HAP-1 (cell line): ENCODE measurements around the gene CCDC200.
"Not testable (repeated sequence)": the region's sequence is repeated elsewhere in the genome, so short reads cannot be mapped to it uniquely, and the experiment has no call there.

Experiments used
- DNase-seq, 2 experiments: peaks; one replicate each; pipeline ENCODE4 v3.0.0-alpha.2; 2016 to 2020; ENCODE audit warnings: low spot score in 2 of 2
- H3K27me3 ChIP-seq: fragments of 250-450 bp; sonication (Bioruptor Pico); 2 replicates; pipeline ENCODE4 v1.5.1; 2020; ENCODE audit warnings: low read depth, mild to moderate bottlenecking, moderate library complexity
- H3K36me3 ChIP-seq: fragments of 250-450 bp; sonication (Bioruptor Pico); replicated peaks from 2 replicates; pipeline ENCODE4 v1.5.1; 2020; ENCODE audit warnings: mild to moderate bottlenecking
- H3K4me1 ChIP-seq: fragments of 250-450 bp; sonication (Bioruptor Pico); 2 replicates; pipeline ENCODE4 v1.5.1; 2020; ENCODE audit warnings: mild to moderate bottlenecking
- H3K4me3 ChIP-seq: fragments of 250-450 bp; sonication (Bioruptor Pico); 2 replicates; pipeline ENCODE4 v1.5.1; 2020; ENCODE audit warnings: mild to moderate bottlenecking, moderate library complexity
- H3K9me3 ChIP-seq: fragments of 250-450 bp; sonication (Bioruptor Pico); 2 replicates; pipeline ENCODE4 v1.5.1; 2020; ENCODE audit warnings: mild to moderate bottlenecking, moderate library complexity
- in situ Hi-C: fragments of 300-500 bp; cut with MboI; formaldehyde crosslinking; loops from 3 replicates; pipeline ENCODE4 v1.14.3; 2020; ENCODE audit warnings: low sequenced_read_pairs, inconsistent platforms, mixed read lengths

CCDC200 gene

DNA sequence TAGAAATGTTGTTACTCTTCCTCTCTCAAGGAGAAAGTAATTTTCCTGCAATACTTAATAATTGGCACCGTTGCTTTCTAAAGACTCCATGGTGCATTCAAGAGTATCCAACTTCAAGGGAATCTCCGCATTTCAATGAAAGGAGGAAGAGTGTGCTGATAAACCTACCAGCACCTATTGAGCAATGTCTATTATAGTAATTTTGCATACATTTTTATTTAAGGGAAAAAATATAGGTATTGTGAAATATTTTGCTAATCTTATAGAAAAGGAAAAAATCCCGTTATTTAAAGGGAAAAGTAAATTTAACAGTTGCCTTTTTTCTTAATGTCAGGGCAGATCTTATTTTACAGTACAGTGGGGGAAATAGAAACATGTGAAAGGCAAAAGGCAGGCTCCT is 17.8 kb downstream of the CCDC200 start:
- H3K9me3 ChIP-seq = no peaks in the 10 kb centered on the region
- no peak overlapping the region for H3K4me3 ChIP-seq
- no peak for DNase-seq
- no peaks in the 10 kb centered on the region for H3K27me3 ChIP-seq
- H3K36me3 ChIP-seq = no peaks in the 10 kb centered on the region
- in situ Hi-C loops = no loop called here
- H3K4me1 ChIP-seq = peaks cover 17% of the 10 kb centered on the region

DNA sequence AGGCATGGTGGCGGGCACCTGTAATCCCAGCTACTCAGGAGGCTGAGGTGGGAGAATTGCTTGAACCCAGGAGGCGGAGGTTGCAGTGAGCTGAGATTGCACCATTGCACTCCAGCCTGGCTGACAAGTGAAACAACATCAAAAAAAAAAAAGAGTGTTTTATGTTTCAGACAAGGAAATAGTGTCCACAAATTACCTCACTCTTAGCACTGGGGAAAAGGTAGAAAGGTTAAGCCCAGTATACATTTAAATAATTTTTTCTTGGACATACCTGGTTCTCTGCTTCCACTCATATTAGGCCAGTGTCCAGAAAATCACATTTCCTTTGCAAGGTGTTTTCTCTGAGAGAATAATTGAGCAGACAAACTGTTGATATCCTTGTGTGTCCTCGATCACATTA is 25.4 kb downstream of the CCDC200 start:
- in situ Hi-C loops, H3K4me3 ChIP-seq, DNase-seq, H3K4me1 ChIP-seq, H3K9me3 ChIP-seq, H3K27me3 ChIP-seq: not testable (repeated sequence)
- peaks cover 46% of the 10 kb centered on the region for H3K36me3 ChIP-seq

DNA sequence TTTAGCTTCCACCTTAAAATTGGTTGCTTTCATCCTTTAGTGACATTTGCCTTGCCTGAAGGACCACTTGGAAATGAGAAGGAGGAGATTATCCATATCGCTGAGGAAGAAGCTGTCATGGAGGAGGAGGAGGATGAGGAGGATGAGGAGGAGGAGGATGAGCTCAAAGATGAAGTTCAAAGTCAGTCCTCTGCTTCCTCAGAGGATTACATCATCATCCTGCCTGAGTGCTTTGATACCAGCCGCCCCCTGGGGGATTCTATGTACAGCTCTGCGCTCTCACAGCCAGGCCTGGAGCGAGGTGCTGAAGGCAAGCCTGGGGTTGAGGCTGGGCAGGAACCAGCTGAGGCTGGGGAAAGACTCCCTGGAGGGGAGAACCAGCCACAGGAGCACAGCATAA is 28.3 kb downstream of the CCDC200 start:
- Histone ChIP-seq H3K4me3 (no peak overlapping the region), H3K9me3 (no peaks in the 10 kb centered on the region), H3K4me1 (no peaks in the 10 kb centered on the region), H3K36me3 (peaks cover 63% of the 10 kb centered on the region), H3K27me3 (no peaks in the 10 kb centered on the region)
- no peak for DNase-seq
- in situ Hi-C loops = no loop called here

DNA sequence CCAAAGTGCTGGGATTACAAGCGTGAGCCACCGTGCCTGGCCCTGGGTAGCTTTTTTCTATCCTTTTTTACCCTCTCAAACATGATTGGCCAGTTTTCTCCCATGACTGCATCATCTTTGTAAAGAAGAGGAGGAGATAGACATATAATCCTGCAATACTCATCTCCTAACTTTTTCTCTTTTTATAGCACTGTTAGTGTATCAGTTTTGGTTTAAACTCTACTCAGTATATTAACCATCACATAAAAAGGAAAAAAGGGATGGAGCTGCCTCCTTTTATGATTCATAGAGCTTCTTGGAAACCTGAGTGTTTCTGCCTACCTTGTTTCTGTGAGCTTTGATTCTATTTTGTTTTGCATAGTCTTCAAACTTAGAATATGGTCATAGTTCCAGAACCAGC is 28.8 kb downstream of the CCDC200 start:
- Histone ChIP-seq H3K9me3 (no peaks in the 10 kb centered on the region), H3K36me3 (peaks cover 68% of the 10 kb centered on the region), H3K27me3 (no peaks in the 10 kb centered on the region), H3K4me1 (no peaks in the 10 kb centered on the region), H3K4me3 (no peak overlapping the region)
- no peak for DNase-seq
- in situ Hi-C loops = no loop called here

DNA sequence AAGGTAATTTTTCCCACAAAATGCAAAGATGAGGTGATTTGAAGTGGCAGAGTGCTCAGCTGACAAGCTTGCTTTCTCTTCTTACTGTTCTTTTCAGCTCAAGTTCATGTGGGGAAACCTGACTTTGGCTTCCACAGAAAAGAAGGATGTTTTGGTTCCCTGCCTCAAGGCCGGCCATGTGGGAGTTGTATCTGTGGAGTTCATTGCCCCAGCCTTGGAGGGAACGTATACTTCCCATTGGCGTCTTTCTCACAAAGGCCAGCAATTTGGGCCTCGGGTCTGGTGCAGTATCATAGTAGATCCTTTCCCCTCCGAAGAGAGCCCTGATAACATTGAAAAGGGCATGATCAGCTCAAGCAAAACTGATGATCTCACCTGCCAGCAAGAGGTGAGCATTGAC is 35.2 kb downstream of the CCDC200 start:
- in situ Hi-C loops = no loop called here
- no peak overlapping the region for H3K4me3 ChIP-seq
- H3K9me3 ChIP-seq = no peaks in the 10 kb centered on the region
- no peak for DNase-seq
- H3K27me3 ChIP-seq = no peaks in the 10 kb centered on the region
- peaks cover 78% of the 10 kb centered on the region for H3K36me3 ChIP-seq
- no peaks in the 10 kb centered on the region for H3K4me1 ChIP-seq

DNA sequence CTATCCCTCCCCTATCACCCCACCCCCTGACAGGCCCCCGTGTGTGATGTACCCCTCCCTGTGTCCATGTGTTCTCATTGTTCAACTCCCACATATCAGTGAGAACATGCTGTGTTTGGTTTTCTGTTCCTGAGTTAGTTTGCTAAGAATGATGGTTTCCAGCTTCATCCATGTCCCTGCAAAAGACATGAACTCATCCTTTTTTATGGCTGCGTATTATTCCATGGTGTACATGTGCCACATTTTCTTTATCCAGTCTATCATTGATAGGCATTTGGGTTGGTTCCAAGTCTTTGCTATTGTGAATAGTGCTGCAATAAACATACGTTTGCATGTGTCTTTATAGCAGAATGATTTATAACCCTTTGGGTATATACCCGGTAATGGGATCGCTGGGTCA is 41.8 kb downstream of the CCDC200 start:
- H3K4me1 ChIP-seq, in situ Hi-C loops, H3K27me3 ChIP-seq, DNase-seq, H3K4me3 ChIP-seq, H3K9me3 ChIP-seq: not testable (repeated sequence)
- peaks cover 32% of the 10 kb centered on the region for H3K36me3 ChIP-seq

DNA sequence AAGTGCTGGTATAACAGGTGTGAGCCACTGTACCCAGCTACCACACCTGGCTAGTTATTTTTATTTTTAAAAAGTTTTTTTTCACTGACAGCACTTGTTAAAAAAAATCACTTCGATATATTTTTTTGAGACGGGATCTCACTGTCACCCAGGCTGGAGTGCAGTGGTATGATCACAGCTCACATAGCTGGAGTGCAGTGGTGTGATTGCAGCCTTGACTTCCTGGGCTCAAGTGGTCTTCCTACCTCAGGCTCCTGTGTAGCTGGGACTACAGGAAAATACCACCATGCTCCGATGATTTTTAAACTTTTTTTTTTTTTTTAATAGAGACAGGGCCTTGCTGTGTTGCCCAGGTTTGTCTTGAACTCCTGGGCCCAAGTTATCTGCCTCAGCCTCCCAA is 44.5 kb downstream of the CCDC200 start:
- Histone ChIP-seq H3K36me3 (peaks cover 19% of the 10 kb centered on the region), H3K9me3 (no peaks in the 10 kb centered on the region), H3K4me3 (no peak overlapping the region), H3K4me1 (peaks cover 8% of the 10 kb centered on the region; the same call in 1 of the 2 replicates), H3K27me3 (no peaks in the 10 kb centered on the region)
- in situ Hi-C loops = no loop called here
- no peak for DNase-seq

DNA sequence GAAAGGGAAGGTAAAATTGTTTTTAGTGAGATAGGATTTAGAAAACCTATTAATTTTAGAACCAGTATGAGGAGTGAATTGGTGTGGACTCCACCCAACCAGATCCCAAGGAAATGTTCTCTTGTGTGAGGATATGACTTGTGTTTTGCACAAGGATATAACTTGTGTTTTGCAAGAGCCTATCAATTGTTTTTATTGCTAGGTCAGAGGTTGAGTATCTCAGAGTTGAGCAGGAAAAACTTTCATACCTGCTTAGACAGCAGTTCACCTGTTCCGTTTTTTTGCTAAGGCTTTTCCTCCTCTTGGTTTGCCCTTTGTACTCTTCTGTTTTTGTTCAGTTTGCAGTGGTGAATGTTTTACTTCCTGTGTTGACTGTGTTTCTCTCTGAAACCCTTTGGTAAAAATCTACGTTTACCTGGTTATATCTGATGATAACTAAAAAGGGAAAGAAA is 52.3 kb downstream of the CCDC200 start:
- Histone ChIP-seq H3K27me3 (no peaks in the 10 kb centered on the region), H3K4me1 (peaks cover 16% of the 10 kb centered on the region), H3K4me3 (no peak overlapping the region), H3K9me3 (no peaks in the 10 kb centered on the region), H3K36me3 (peaks cover 32% of the 10 kb centered on the region)
- in situ Hi-C loops = no loop called here
- no peak for DNase-seq

DNA sequence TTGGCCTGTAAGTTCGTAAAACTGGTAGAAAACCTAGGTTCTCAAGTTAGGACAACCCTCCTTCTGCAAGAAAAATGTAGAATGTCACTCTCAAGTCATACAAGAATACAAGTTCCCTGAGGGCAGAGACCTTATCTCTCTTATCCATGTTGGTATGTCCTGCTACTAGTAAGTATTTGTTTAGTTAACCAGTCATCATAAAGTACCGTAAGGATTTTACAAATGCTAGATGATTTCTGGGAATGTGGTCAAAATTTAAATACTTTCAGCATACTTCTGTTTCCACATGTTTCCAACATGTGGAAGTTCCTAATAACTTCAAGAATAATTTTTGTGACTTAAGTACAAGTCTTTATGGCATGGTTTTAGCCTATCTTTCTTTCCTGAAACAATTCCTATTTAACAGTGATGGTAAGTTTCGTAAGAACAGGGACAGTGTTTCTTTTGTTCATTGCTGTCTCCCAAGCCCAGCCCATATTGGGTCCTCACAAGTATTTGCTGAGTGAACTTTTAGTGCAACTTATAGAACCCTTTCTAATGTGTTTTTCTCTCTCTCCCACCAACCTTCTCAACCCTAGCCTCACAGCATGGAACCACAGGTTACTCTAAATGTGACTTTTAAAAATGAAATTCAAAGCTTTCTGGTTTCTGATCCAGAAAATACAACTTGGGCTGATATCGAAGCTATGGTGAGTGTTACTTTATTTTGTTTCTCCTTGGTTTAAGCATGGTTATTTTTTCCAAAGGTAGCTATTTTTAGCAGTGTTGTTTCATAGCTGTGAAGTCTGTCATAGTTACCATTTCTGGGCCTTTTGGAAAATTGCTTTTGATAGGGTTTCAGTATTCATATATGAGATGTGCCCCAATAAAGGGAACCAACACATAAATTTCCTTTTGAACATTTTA is 53.0 kb downstream of the CCDC200 start:
- peaks cover 32% of the 10 kb centered on the region for H3K36me3 ChIP-seq
- in situ Hi-C loops = no loop called here

DNA sequence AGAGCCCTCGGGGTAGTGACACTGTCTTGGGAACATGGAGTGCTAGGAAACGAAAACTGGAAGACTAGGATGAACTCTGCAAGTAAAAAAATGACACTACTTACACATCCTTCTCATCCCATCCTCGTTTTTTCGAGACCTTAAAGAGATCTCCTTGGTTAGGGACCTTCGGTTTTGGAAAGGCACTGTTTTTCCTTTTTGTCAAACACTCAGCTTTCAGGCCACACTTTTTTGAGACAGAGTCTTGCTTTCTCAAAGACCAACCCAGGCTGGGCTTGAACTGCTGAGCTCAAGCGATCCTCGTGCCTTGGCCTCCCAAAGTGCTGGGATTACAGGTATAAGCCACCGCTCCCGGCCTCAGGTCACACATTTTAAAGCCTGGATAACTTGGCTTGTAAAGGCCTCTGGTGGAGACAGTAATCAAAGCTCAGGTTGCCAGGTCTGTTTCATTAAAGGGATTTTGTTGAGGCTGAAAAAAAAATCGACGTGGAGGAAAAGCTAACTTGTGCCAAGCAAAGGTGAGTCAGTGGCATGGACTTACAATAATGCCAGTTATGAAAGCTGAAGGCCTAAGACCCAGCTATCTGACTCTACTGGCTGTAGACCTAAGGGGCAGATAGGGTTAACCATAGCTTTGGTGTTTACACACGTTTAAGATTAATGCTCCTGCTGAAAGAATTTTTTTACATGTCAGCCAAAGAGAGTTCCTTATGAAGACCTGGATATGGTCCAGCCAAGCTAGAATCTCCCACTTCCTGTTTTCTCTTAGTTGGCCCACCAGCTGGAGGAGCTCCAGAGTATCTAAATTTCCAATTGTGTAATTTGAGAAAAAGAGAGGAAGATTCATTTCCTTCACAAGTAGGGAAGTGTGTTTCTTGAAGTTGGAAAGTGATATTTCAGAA is 56.6 kb downstream of the CCDC200 start:
- H3K4me1 ChIP-seq = peaks cover 11% of the 10 kb centered on the region
- H3K4me3 ChIP-seq = peak overlapping the region; percentile 64
- in situ Hi-C loops = no loop called here
- H3K36me3 ChIP-seq = peaks cover 12% of the 10 kb centered on the region
- no peaks in the 10 kb centered on the region for H3K27me3 ChIP-seq
- DNase-seq = peak; percentile 25 to 53
- H3K9me3 ChIP-seq = no peaks in the 10 kb centered on the region

More for the DNA sequence above, 53.0 kb downstream of the CCDC200 start:
- H3K4me1 ChIP-seq = peaks cover 15% of the 10 kb centered on the region
- H3K4me3 ChIP-seq = no peak overlapping the region
- H3K9me3 ChIP-seq = no peaks in the 10 kb centered on the region
- DNase-seq = no peak
- no peaks in the 10 kb centered on the region for H3K27me3 ChIP-seq
